ENCODE data around the gene SPEG. TPM values are rescaled to one million over a fixed set of nuclear protein-coding genes. Genes with fewer than 3 reads are reported as not detected.

Gene SPEG
- total RNA-seq, 1 donor from 2014 or later: 0.09 TPM

DNA sequence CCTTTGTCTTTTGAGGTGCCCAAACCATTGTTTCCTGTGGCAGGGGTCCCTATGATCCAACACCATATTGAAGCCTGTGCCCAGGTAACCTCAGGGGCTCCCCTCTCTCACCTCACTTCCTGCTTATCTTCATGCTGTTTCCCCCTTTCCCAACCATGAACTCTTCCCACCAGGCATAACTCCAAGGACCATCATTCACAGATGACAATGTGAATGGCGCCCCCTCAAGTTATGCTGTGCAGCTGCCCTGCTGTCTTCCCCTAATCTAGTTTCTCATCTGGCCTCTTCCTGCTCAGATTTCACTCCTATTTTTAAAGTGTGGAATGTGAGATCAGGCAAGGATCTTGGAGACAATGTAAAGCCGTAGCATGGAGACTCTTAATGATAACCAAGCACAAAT lies 65.5 kb downstream of the SPEG start:
- peaks cover 34% of the 10 kb centered on the region for H3K36me3 Mint-ChIP-seq (ENCODE audit: low read depth)
- ChIA-PET CTCF (interaction anchor here (0.6 to 1.6 kb wide), 5 partner anchors 10 to 59 kb away, joined by 3 read pairs; partner anchors contain the start of genes CHPF and TMEM198), POLR2A (interaction anchor here (0.6 to 2.1 kb wide), 3 partner anchors 9 to 185 kb away, joined by 3 to 7 read pairs (median 4); no protein-coding TSS in a partner anchor)
- no peak overlapping the region for H3K27ac Mint-ChIP-seq
- intact Hi-C loops (cut with micrococcal nuclease): no loop called here
- DNase-seq: no peak
- TF ChIP-seq, protein P1, sequence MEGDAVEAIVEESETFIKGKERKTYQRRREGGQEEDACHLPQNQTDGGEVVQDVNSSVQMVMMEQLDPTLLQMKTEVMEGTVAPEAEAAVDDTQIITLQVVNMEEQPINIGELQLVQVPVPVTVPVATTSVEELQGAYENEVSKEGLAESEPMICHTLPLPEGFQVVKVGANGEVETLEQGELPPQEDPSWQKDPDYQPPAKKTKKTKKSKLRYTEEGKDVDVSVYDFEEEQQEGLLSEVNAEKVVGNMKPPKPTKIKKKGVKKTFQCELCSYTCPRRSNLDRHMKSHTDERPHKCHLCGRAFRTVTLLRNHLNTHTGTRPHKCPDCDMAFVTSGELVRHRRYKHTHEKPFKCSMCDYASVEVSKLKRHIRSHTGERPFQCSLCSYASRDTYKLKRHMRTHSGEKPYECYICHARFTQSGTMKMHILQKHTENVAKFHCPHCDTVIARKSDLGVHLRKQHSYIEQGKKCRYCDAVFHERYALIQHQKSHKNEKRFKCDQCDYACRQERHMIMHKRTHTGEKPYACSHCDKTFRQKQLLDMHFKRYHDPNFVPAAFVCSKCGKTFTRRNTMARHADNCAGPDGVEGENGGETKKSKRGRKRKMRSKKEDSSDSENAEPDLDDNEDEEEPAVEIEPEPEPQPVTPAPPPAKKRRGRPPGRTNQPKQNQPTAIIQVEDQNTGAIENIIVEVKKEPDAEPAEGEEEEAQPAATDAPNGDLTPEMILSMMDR (IDR thresholded peaks at IDR 0.05): no peak
- no peak for ATAC-seq (ENCODE audit: low read depth)
- H3K4me1 Mint-ChIP-seq: peaks cover 34% of the 10 kb centered on the region
- H3K9me3 Mint-ChIP-seq: no peaks in the 10 kb centered on the region
- H3K27me3 Mint-ChIP-seq: peaks cover 18% of the 10 kb centered on the region
- peak overlapping the region; percentile 98 for H3K4me3 Mint-ChIP-seq

DNA sequence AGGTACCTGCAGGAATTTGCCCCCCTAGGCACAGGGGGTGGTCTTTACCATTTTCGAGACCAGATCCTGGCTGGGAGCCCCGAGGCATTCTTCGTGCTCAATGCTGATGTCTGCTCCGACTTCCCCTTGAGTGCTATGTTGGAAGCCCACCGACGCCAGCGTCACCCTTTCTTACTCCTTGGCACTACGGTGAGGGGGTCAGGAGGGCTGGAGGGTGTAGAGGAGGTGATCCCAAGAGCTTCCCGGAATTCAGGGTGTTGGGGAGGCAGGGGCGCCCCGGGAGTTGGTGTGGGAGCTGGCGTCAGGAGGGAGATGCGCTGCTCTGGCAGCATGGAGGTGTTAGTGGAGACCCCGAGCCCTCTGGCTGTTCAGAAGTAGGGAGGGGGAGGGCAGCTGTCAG lies 67.2 kb downstream of the SPEG start:
- CTCF ChIA-PET: no interaction called here
- intact Hi-C loops (cut with micrococcal nuclease): no loop called here
- Mint-ChIP-seq H3K4me1 (peaks cover 25% of the 10 kb centered on the region), H3K36me3 (ENCODE audit: low read depth) (peaks cover 49% of the 10 kb centered on the region), H3K27ac (no peak overlapping the region), H3K4me3 (no peak overlapping the region), H3K27me3 (peaks cover 8% of the 10 kb centered on the region), H3K9me3 (no peaks in the 10 kb centered on the region)
- ATAC-seq (ENCODE audit: low read depth): no peak
- POLR2A ChIA-PET: no interaction called here
- TF ChIP-seq, protein P1 (IDR thresholded peaks at IDR 0.05): no peak
- no peak for DNase-seq

DNA sequence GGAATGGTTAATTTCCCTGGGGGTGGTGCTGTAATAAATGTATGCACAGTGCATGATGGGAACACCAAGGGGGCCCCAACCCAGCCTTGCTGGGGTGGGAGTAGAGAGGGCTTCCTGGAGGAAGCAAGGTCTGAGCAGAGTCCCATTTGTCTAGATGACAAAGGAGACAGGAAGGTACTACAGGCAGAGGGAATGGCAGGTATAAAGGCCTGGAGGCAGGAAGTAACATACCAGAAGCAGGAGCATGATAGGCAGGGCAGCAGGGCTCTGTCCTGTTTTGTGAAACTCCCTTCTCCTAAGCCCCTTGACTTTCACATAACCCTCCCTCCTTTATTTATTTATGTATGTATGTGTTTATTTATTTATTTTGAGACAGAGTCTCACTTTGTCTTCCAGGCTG lies 68.0 kb downstream of the SPEG start:
- Mint-ChIP-seq H3K36me3 (ENCODE audit: low read depth) (peaks cover 52% of the 10 kb centered on the region), H3K9me3 (no peaks in the 10 kb centered on the region), H3K27ac (no peak overlapping the region), H3K4me1 (peaks cover 20% of the 10 kb centered on the region), H3K4me3 (no peak overlapping the region), H3K27me3 (peaks cover 3% of the 10 kb centered on the region)
- CTCF ChIA-PET: no interaction called here
- intact Hi-C loops (cut with micrococcal nuclease): no loop called here
- no peak for ATAC-seq (ENCODE audit: low read depth)
- POLR2A ChIA-PET: no interaction called here
- DNase-seq: no peak
- TF ChIP-seq, protein P1 (IDR thresholded peaks at IDR 0.05): no peak

DNA sequence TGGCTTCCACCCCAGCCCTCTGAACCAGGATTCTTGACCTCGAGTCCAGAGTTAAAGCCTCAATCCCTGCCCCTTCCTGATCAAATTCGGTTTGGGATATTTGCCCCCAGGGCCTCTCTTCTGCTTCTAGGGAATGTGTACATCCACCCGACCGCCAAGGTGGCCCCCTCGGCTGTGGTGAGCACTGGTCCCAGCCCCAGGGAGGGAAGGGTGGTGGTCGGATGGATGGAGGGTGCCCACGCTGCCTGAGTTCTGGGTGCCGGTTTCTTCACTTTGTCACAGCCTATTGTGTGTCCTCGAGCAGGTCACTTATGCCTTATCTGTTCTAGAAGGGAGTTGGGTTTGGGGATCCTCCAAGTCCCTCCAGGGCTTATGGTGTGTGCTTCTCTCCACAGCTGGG lies 70.9 kb downstream of the SPEG start:
- ChIA-PET POLR2A (no interaction called here), CTCF (interaction anchor here (0.9 kb wide), 1 partner anchor 24 kb away, joined by 3 read pairs; no protein-coding TSS in a partner anchor)
- no peak for DNase-seq
- no peak for ATAC-seq (ENCODE audit: low read depth)
- H3K4me3 Mint-ChIP-seq: no peak overlapping the region
- intact Hi-C loops (cut with micrococcal nuclease): no loop called here
- peaks cover 49% of the 10 kb centered on the region for H3K36me3 Mint-ChIP-seq (ENCODE audit: low read depth)
- no peaks in the 10 kb centered on the region for H3K9me3 Mint-ChIP-seq
- H3K4me1 Mint-ChIP-seq: peaks cover 11% of the 10 kb centered on the region
- no peak overlapping the region for H3K27ac Mint-ChIP-seq
- H3K27me3 Mint-ChIP-seq: peaks cover 20% of the 10 kb centered on the region
- TF ChIP-seq, protein P1 (IDR thresholded peaks at IDR 0.05): no peak

DNA sequence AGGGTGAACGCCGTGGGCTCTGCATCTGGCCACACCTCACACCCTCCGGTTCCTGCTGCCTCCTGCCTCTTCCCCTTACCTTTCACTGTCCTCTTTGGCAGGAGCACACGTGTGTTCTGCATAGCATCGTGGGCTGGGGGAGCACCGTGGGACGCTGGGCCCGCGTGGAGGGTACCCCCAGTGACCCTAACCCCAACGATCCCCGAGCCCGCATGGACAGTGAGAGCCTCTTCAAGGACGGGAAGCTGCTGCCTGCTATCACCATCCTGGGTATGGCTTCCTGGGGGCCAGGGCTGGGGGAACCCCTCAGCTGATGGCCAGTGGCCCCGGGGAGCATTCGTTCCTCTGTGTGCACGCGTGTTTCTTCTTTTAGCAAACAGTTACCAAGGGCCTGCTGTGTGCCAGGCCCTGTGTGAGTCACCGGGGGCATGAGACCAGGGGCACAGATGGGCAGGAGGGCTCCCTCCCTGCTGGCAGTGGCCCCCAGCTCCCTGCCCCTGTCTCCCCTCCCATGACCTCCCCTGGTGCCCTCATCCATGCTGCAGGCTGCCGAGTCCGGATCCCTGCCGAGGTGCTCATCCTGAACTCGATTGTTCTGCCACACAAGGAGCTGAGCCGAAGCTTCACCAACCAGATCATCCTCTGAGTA lies 71.6 kb downstream of the SPEG start:
- H3K4me1 Mint-ChIP-seq: peaks cover 13% of the 10 kb centered on the region
- ATAC-seq (ENCODE audit: low read depth): no peak
- peaks cover 25% of the 10 kb centered on the region for H3K27me3 Mint-ChIP-seq
- CTCF ChIA-PET: interaction anchor here (0.9 kb wide), 1 partner anchor 24 kb away, joined by 3 read pairs; no protein-coding TSS in a partner anchor
- no peak overlapping the region for H3K27ac Mint-ChIP-seq
- TF ChIP-seq, protein P1 (IDR thresholded peaks at IDR 0.05): no peak
- H3K36me3 Mint-ChIP-seq (ENCODE audit: low read depth): peaks cover 49% of the 10 kb centered on the region
- POLR2A ChIA-PET: interaction anchor here (1.1 kb wide), 1 partner anchor 8 kb away, joined by 3 read pairs; the partner anchor contains the start of gene GMPPA
- no peak overlapping the region for H3K4me3 Mint-ChIP-seq
- no peak for DNase-seq
- intact Hi-C loops (cut with micrococcal nuclease): no loop called here
- no peaks in the 10 kb centered on the region for H3K9me3 Mint-ChIP-seq
